NCI-H2107 (cell line): ENCODE data around the gene CATSPERZ.

Source experiments
- DNase-seq: peaks from one replicate; lab custom pipeline; 2025; lab: John Stamatoyannopoulos, UW

The CATSPERZ gene

GRCh38 chr11:64285885-64286800 is 14.0 kb upstream of the CATSPERZ start:
- DNase-seq: no peak

DNA sequence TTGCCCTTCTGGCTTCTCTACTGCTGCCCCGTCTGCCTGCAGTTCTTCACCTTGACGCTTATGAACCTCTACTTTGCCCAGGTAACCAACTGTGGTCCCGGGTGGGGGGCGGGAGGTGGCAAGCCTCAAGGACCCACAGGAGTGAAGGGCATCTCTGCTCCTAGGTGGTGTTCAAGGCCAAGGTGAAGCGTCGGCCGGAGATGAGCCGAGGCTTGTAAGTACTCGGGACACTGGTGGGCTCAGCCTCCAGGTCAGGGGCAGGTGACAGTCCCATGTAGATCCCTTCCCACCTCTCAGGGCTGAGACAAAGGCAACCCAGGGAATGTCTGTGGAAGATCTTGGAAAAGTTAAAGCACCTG is 13.4 kb upstream of the CATSPERZ start:
- DNase-seq: no peak

DNA sequence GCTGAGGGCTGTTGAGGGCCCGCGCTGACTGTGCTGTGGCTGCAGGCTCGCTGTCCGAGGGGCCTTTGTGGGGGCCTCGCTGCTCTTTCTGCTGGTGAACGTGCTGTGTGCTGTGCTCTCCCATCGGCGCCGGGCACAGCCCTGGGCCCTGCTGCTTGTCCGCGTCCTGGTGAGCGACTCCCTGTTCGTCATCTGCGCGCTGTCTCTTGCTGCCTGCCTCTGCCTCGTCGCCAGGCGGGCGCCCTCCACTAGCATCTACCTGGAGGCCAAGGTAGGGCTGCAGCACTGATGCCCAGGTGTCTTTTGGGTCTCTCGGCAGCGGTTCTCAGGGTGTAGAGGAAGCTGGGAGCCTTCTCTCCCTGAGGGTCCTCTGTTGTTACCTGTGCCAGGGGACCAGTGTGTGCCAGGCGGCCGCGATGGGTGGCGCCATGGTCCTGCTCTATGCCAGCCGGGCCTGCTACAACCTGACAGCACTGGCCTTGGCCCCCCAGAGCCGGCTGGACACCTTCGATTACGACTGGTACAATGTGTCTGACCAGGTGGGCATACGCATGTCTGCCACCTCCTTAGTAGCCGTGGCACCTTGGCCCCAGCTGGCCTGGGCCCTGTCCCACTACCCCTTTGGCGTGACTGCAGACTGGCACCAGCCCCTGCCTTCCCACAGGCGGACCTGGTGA is 12.3 kb upstream of the CATSPERZ start:
- no peak for DNase-seq

- DNase-seq: no peak
Observed at GRCh38 chr11:64288353-64288750, 11.8 kb upstream of the CATSPERZ start.

DNA sequence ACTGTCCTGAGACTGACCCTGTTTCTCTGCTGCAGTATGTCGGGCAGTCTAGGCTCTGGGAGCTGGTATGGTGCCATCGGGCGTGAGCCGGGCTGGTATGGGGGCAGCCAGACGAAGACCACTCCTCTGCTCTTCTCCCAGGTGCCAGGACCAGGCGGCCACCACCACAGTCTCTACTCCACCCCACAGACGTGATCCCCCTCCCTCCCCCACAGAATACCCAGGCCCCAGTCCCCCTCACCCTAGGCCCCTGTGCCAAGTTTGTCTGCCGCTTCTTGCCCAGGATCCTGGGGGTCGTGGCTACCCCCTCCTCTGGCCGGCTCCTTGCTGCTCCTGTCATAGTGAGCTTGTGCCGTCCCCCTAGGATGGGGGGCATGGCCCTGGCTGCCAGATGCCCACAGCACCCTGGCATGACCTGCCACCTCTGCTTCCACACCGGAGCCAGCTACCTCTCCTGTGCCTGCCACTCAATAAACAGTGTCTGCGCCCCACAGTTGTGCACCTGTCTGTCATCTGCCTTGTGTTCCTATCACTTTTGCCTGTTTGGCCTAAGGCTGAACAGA is 11.1 kb upstream of the CATSPERZ start:
- no peak for DNase-seq

DNA sequence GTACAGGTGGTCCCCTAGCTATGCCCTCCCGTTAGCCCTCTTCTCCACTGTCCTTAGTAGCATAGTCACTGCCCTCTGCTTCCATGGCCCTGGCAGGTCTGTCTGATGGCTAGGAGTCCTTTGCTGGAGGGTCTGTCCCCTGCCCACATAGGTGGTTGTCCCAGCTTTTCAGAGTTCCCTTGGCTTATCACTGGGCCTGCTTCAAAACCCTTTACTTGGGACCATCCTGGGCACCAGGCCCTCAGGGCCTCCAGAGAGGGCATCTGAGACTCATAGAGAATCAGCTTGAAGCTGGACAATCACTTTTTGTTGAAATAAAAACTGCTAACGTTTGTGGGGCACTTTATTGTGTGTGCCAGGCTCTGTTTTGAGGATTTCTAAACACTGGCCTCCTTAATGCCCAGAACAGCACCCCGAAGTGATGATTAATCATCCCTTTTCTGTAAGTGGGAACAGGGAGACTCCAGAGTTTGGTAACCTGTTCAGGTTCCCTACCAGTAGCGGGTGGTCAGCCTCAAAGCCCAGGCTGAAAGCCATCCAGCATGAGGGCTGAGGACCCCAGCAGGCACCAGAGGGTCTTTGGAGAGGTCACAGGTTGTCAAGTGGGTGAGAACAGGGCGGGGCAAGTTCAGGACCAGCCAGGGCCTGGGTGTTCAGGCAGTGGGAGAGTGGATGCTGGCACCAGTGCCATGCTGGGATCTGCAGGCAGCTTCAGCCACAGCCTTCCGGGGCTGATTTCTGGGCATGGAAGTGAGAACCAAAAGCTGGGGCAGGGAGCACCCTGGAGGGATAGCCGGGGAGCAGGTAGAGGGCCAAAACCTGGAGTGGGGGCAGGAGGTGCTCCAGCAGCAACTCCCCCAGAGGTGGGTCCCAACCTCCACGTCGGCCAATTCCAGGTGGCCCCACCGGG is 9.6 kb upstream of the CATSPERZ start:
- DNase-seq: no peak

DNA sequence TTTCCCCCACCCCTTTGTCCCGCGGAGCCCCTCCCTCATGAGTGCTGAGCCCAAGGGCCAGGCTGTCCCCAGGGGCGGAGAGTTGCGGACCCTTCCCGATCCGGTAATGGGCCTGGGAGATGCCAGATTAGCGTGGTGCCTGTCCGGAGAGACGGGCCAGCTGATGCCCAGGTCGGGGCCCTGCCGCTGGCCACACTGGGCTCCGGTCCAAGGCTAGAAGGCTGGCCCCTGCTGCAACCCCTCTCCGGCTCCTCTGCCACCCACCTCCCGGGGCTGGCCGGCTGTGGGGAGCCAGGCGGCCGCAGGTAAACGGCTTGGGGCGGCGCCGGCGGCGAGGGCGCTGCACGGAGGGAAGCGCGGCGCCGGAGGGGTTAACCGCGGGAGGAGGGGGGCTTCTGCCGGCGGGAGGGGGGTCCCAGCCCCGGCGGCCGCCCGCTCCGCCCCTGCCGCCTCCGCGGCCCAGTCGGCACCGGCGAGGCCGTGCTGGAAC is 8.9 kb upstream of the CATSPERZ start, which contains the start of gene KCNK4:
Gene KCNK4 (plus strand): TSS at position 41 of the 490 bp plus-strand sequence. CDS start 1,717 bp downstream, outside the sequence.
- DNase-seq: no peak

GRCh38 chr11:64291752-64292459 is 8.3 kb upstream of the CATSPERZ start:
- no peak for DNase-seq

DNA sequence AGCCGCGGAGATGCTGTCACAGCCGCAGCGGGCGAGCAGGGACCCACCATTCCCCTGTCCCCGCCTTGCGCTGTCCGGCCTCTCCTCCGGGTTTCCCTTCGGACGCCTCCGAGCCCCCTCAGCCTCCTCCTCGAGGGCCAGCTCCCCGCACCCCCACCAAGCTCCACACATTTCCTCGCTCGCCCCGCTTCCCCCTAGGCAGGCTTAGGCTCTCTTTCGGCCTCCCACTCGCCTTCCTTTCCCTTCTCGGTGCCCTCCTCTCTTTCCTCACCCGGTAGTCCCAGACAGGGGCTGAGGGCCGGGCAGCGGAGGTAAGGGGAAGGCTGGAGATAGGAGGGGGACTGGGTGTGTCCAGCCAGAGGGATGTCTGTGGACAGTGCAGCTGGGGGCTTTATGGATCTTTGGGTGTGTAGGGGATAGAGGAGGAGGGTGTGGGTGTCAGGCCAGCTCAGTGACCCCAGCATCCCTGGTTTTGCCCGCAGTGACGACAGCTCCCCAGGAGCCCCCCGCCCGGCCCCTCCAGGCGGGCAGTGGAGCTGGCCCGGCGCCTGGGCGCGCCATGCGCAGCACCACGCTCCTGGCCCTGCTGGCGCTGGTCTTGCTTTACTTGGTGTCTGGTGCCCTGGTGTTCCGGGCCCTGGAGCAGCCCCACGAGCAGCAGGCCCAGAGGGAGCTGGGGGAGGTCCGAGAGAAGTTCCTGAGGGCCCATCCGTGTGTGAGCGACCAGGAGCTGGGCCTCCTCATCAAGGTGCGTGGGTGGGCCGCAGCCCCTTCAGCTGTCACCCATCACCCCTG is 7.5 kb upstream of the CATSPERZ start:
- no peak for DNase-seq

- DNase-seq: no peak
Observed at GRCh38 chr11:64294774-64295173, 5.4 kb upstream of the CATSPERZ start.

DNA sequence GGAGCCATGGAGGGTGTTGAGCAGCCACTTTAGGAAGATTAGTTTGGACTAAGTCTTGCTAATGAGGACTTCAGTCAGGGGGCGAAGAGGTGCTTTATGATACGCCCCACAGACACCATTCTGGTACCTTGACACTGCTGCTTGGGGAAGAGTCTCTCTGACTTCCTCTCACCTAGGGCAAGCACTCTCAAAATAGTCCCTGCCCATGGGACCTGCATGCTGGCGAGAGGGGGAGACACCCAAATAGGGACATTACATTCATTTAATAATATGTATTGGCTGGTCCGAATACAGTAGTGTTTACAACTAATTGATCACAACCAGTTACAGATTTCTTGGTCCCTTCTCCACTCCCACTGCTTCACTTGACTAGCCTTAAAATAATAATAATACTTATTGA is 4.4 kb upstream of the CATSPERZ start:
- no peak for DNase-seq

DNA sequence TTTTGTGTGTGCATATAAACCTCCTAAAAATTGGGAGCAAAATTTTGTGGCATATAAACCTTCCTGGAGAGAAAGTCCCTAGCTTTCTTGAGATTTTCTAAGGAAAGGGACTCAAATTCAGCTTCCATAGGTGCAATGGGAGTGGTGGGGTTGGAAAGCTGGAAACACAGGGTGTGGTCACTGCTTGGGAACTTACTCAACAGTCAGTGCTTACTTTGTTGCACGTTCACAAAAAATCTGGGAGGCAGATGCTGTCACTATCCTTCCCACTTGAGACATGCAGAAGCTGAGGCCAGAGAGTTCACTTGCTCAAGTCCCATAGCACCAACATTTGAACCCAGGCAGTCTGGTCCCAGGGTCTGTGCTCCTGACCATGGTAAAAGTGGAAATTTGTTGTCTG is 3.9 kb upstream of the CATSPERZ start:
- DNase-seq: no peak

DNA sequence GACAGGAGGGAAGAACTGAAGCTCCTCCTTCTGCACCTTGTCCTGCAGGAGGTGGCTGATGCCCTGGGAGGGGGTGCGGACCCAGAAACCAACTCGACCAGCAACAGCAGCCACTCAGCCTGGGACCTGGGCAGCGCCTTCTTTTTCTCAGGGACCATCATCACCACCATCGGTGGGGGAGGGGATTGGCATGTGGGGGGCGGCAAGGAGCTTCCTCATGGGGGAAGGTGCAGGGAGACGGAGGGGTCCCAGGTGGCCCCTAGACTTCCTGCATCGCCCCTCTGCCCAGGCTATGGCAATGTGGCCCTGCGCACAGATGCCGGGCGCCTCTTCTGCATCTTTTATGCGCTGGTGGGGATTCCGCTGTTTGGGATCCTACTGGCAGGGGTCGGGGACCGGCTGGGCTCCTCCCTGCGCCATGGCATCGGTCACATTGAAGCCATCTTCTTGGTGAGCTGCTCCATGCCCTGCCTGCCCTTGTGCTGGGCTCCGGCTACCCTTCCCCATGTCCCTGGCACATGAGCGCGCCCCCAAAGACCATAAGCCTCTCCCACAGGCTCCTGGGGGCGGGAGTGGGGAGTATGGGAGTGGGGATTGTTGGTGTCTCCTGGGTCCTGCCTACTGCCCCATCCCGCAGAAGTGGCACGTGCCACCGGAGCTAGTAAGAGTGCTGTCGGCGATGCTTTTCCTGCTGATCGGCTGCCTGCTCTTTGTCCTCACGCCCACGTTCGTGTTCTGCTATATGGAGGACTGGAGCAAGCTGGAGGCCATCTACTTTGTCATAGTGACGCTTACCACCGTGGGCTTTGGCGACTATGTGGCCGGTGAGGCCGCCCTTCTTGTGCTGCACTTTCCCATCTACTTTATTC is 3.1 kb upstream of the CATSPERZ start:
- no peak for DNase-seq

DNA sequence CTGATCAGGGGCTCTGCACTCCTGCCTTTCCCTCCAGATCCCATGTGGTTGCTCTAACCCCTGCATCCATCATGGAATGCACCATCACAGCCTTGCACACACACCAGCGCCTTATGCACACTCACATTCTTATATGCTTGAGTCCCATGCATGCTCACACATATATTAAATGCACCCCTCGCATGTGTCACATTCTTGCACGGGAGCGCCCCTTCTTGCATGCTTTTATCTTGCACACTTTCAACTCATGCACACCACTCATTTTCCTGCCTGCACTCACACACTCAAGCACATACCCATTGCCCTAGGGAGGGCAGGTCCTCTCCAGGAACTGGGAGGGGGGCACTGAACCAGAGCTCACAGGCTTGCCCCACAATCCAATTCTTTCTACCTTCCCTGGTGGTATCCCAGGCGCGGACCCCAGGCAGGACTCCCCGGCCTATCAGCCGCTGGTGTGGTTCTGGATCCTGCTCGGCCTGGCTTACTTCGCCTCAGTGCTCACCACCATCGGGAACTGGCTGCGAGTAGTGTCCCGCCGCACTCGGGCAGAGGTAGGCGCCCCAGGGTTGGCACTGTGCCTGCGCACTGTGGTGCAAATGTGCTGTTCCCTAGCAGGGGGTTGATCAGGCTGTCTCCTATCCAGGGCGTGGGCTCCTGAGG is 2.3 kb upstream of the CATSPERZ start:
- no peak for DNase-seq

DNA sequence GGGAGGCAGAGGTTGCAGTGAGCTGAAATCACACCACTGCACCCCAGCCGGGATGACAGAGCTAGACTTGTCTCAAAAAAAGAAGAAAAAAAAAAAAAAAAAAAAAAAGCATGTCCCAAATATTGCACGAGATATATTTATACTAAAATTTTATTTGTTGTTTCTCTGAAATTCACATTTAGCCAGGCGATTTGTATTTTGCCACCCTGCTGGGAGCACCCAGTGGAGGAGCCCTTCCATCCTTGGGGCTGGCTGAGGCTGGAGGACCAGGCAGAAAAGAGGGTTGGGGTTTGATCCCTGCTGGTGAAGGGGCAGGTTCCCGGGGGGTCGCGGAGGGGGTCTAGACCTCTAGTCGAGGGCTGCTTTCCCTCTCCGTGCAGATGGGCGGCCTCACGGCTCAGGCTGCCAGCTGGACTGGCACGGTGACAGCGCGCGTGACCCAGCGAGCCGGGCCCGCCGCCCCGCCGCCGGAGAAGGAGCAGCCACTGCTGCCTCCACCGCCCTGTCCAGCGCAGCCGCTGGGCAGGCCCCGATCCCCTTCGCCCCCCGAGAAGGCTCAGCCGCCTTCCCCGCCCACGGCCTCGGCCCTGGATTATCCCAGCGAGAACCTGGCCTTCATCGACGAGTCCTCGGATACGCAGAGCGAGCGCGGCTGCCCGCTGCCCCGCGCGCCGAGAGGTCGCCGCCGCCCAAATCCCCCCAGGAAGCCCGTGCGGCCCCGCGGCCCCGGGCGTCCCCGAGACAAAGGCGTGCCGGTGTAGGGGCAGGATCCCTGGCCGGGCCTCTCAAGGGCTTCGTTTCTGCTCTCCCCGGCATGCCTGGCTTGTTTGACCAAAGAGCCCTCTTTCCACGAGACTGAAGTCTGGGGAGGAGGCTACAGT is 952 bp upstream of the CATSPERZ start:
- DNase-seq: no peak

DNA sequence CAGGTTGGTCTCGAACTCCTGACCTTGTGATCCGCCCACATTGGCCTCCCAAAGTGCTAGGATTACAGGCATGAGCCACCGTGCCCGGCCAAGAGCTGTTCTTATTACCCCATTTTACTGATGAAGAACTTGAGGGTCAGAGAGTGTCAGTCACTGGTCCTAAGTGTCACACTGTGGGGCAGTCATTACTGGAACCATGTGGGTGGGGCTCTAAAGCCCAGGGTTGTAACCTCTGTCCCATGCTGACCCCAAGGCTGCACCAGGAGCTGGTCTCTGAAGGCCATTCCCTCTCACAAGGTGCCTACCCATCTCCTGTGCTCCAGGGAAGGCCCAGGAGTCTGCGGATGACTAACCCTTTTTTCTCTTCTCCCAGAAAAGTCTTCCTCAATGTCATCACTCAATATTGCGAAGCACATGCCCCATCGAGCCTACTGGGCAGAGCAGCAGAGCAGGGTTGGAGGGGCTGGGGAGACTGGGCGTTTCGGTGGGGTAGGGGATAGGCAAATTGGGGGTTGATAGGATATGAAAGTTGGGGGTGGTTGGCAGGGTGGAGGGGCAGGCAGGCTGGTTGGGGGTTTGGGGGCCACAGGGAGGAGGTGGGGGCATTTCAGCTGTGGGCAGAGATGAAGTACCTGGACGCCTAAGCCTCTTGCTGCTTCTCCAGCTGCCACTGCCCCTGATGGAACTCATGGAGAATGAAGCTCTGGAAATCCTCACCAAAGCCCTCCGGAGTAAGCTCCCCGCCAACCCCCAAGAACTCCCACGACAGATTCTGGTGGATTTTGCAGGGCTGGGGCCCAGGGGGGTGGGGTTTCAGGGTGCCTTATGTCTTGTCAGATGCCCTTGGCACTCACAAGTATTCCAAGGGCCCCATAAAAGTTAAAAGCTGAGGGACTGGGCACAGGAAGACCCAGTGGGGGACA is 3.2 kb downstream of the CATSPERZ start:
- no peak for DNase-seq

GRCh38 chr11:64304032-64304315 is 3.8 kb downstream of the CATSPERZ start:
- DNase-seq: no peak
